ENCODE measurements around the gene CLEC16A. TPM values are rescaled to one million over a fixed set of nuclear protein-coding genes. Genes with fewer than 3 reads are reported as not detected.

The CLEC16A gene
- total and polyA plus RNA-seq, 9 of the 15 experiments (the other 6 are each of a cell fraction or from before 2014, with no cell fraction given), result 1.00 to 22.3 (median 10.0) TPM

- Histone ChIP-seq H3K9ac (ENCODE audit: insufficient read depth in 1 of 2, low read depth in 2 of 2, low read length in 2 of 2) (no peak overlapping the region), H3K27me3 (ENCODE audit: control insufficient read depth in 2 of 2, insufficient read depth in 2 of 2, low read length in 2 of 2) (no peaks in the 10 kb centered on the region), H3K4me1 (replicated peaks in 1 of 2; ENCODE audit: control insufficient read depth in 2 of 2, insufficient read depth in 2 of 2, low read length in 2 of 2) (peaks cover 50 to 55% of the 10 kb centered on the region in 2 experiments), H3K27ac (ENCODE audit: extremely low read depth, low read depth, low read length) (no peak overlapping the region), H3K4me3 (no peak overlapping the region), H2AFZ (ENCODE audit: low read depth, low read length) (no peak overlapping the region), H3K9me3 (replicated peaks; ENCODE audit: control insufficient read depth, insufficient read depth, low read depth, low read length) (no peaks in the 10 kb centered on the region), H4K20me1 (replicated peaks; ENCODE audit: control insufficient read depth, insufficient read depth, low read length) (peaks cover 15% of the 10 kb centered on the region; the same call in 1 of the 2 replicates), H3K79me2 (ENCODE audit: control insufficient read depth, insufficient read depth, low read length) (no peaks in the 10 kb centered on the region), H3K4me2 (ENCODE audit: insufficient read depth, low read length) (no peak overlapping the region), H3K9me1 (ENCODE audit: control insufficient read depth, insufficient read depth, low read length) (peaks cover 4% of the 10 kb centered on the region), H3K36me3 (ENCODE audit: control insufficient read depth, insufficient read depth, low read length) (peaks cover 16% of the 10 kb centered on the region; the same call in 1 of the 3 replicates)
- CTCF ChIA-PET (ENCODE audit: low intra/inter-chr PET ratio), result no interaction called here
- in situ Hi-C loops (cut with MboI) (no loop called here), intact Hi-C loops (cut with micrococcal nuclease) (no loop called here)
- DNase-seq (ENCODE audit: extremely low read depth in 1 of 4, low spot score in 3 of 4) (no peak), ATAC-seq (no peak), FAIRE-seq (peak; percentile 67)
- BruUV-seq (replicated peaks), result no TSS peak
- WGBS (ENCODE audit: insufficient coverage, low coverage, missing lambda C conversion rate), result 71% methylated on average over 8 of the region's 8 CpGs
- POLR2A ChIA-PET, result interaction anchor here (0.7 to 0.8 kb wide), 2 partner anchors 9 to 65 kb away, joined by 3 read pairs; no protein-coding TSS in a partner anchor
- TF ChIP-seq MTF1 (CRISPR knock-in tag; IDR thresholded peaks at IDR 0.05; ENCODE audit: borderline replicate concordance) (no peak), TRIM25 (IDR thresholded peaks at IDR 0.05; ENCODE audit: borderline replicate concordance) (no peak), POU5F1 (IDR thresholded peaks at IDR 0.05; ENCODE audit: borderline replicate concordance, low read depth, low read length, partially characterized antibody) (no peak), HES1 (IDR thresholded peaks at IDR 0.05; ENCODE audit: low read depth) (no peak), CREB1 (IDR thresholded peaks at IDR 0.05) (no peak), CREB1 (CRISPR knock-in tag; IDR thresholded peaks at IDR 0.05) (no peak), ZFP36 (IDR thresholded peaks at IDR 0.05; ENCODE audit: low read depth, low read length, partially characterized antibody) (no peak), ZNF668 (CRISPR knock-in tag; IDR thresholded peaks at IDR 0.05) (no peak), MBD2 (IDR thresholded peaks at IDR 0.05; ENCODE audit: borderline replicate concordance, low read depth) (no peak), STAT5B (CRISPR knock-in tag; IDR thresholded peaks at IDR 0.05) (no peak), NEUROD1 (IDR thresholded peaks at IDR 0.05; ENCODE audit: borderline replicate concordance, low read depth, low read length, partially characterized antibody) (no peak), ZKSCAN3 (CRISPR knock-in tag; IDR thresholded peaks at IDR 0.05) (no peak), SMARCA5 (IDR thresholded peaks at IDR 0.05) (no peak), ZNF124 (CRISPR knock-in tag; IDR thresholded peaks at IDR 0.05) (no peak), FOXO4 (CRISPR knock-in tag; IDR thresholded peaks at IDR 0.05) (no peak)
Measured at GRCh38 chr16:11097094-11097786, 152.9 kb downstream of the CLEC16A start.

Data from K562 (cell line).